HG02763 (cell line): Measurements from ENCODE around the gene SH3RF3.

ENCODE experiments used
- ATAC-seq: cut with Tn5 transposase; IDR thresholded peaks from one replicate; pipeline ENCODE4 v1.9.1; 2021; ENCODE audit warnings: mild to moderate bottlenecking, moderate library complexity; ENCODE audit not compliant: unreplicated experiment

Gene SH3RF3

GRCh38 chr2:109427661-109428091 lies 298.7 kb downstream of the SH3RF3 start:
- no peak for ATAC-seq

DNA sequence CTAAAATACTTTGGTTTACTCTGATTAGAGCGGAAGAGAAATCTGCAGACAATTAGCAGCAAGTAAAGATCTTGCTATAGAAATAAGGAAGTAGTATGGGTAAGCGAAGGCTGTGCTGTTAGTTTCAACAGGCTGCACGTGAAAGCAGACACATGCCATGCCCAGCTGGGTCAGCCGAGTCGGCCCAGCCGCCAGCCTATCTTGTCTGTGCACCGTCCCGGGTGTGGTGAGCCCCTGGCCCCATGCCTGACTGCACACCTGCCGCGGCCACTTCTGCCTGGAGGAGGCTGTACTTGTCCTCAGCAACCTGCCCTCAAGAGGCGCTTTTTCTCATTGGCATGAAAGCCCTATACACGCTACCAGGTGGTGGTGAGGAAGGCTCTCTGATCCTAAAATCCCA lies 299.3 kb downstream of the SH3RF3 start:
- no peak for ATAC-seq

- ATAC-seq, result no peak
These were observed 300.0 kb downstream of the SH3RF3 start for GRCh38 chr2:109428841-109429566.

- no peak for ATAC-seq
These were observed 300.7 kb downstream of the SH3RF3 start for GRCh38 chr2:109429567-109430328.

GRCh38 chr2:109430329-109430636 lies 301.3 kb downstream of the SH3RF3 start:
- no peak for ATAC-seq

GRCh38 chr2:109432421-109432820 lies 303.4 kb downstream of the SH3RF3 start:
- no peak for ATAC-seq

GRCh38 chr2:109433486-109433885 lies 304.5 kb downstream of the SH3RF3 start:
- ATAC-seq, result no peak

DNA sequence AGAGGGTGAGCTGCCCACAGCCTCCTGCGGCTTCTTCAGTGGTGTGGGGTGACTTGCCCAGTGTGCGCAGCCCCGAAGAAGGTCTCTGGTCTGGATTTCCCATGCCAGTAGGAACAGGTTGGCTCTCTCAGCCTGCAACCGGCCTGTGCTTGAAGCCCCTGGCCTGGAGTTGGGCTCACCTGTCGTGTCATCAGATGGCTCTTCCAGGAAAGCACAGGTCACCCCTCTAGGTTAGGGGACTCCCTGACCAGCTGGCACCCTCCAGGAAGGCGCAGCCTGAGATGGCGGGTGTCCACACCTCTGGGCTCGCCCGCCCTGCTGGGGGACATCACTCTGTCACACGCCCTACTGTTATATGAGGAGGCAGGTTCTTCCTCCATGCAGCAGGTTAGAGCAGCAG lies 304.9 kb downstream of the SH3RF3 start:
- ATAC-seq, result no peak

- ATAC-seq, result no peak
These were observed 305.3 kb downstream of the SH3RF3 start for GRCh38 chr2:109434351-109434750.

DNA sequence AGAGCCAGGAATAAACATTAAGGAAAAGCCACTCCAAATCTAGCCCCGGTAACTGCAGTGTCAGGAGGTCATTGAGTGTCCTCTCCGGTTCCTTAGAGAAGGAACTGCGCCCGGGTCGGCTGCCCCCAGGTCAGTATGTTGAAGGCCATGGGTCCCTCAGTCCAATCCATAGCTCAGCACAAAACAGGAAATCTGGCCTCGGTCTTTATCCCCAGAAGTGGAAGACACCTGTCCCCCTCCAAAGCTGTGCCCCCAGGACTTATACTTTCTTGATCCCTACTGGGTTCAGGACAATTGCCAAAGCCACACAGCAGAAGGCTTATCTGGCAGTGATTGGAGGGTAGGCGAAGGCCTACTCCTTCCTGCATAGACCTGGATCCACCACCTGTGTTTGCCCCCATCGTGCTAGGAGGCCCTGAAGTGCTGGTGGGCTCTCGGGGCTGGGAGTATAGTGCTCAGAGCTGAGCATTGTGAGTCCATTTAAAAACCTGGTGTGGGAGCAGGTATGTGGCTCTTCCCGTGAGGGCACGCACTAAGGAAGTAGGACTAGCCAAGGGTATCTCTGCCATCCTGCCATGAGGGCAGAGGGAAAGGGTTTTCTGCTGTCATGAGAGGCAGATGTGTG lies 306.2 kb downstream of the SH3RF3 start:
- no peak for ATAC-seq

GRCh38 chr2:109435901-109436598 lies 307.0 kb downstream of the SH3RF3 start:
- no peak for ATAC-seq

DNA sequence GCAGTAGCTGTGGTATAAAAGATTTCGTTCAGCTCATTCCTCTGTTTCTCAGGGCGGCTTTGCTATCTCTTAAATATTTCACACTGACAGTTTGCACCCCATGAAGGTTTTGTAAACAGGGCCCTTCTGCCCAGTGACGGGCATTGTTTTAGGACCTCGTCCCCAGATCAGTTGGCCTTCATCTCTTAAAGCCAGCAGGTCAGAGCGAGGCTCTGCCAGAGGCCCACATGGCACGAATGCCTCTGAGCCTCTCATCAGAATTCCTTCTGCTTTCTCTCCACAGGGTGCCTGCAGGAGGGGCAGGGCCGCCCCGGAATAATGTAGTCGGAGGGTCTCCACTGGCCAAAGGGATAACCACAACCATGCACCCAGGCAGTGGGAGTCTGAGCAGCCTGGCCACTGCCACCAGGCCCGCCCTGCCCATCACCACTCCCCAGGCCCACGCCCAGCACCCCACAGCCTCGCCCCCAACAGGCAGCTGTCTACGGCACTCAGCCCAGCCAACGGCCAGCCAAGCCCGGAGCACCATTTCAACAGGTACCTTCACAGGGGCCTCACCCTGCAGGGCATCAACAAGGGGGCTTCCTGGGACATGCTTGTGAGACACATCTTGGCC lies 307.7 kb downstream of the SH3RF3 start:
- no peak for ATAC-seq

DNA sequence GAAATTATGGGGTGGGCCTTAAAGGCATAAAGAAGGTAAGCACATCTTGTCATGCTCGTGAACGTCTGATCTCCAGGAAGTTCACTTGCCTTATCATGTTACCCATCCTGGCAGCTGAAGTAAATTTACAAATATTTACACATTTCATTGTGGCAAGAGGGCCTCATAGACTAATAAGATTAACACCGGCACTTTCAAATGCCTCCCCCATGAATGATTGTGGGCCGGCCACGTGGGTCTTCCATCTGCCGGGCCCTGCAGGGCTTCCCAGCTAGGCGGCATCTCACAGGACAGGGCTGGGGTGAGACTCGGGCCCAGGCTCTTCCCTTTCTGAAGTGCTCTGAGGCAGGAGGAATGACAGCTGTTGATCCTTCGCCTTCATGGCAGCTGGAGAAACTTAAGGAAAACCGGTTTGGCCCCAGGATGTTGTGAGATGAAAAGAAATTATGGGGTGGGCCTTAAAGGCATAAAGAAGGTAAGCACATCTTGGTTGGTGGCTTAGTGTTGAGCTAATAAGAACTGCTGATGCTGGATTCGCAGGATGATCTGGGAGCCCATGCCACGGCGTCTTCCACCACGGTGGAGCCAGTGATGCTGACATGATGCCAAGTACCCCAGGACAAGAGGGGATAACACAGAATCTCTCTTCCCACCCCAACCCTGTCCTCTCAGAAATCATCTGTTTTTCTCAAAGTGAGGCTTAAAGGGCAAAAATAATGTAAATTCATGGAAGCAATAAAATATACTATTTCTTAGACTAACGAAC lies 308.5 kb downstream of the SH3RF3 start:
- ATAC-seq, result no peak

DNA sequence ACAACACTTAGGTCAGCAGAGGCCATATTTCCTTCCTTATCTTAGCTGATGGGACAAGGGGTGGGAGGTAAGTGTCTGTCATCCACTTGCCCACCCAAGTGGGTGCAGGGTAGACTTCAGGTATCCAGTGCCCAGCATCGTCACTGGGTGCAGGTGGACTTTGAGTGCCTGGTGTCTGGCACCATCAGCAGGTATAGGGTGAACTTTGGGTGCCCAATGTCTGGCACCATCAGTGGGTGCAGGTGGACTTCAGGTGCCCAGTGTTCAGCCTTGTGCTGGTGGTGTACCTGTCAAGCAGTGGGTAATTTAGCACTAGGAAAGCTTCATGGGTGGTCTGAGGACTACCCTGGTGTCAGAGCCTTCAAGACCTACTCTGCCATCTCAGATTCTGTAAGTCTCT lies 309.1 kb downstream of the SH3RF3 start:
- ATAC-seq, result no peak

- no peak for ATAC-seq
These were observed 309.9 kb downstream of the SH3RF3 start for GRCh38 chr2:109438773-109439389.

DNA sequence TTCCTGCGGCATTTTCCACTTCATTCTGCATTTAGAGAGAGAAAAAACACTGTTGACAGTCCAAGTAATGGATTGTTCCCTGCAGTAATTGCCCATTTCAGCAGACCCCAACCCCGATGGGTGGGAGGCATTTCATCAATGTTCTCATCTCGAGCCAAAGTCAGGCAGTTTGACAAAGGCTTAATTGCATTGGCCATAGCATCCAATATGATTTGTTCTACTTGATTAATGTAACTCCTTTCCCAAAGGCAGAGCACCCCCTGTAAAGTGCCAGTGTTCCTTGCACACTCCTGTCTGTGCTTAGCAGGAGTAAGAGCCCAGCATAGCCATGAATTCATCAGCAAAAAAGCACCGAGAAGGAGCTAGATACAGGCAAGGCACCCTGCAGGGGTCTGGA lies 310.4 kb downstream of the SH3RF3 start:
- no peak for ATAC-seq

DNA sequence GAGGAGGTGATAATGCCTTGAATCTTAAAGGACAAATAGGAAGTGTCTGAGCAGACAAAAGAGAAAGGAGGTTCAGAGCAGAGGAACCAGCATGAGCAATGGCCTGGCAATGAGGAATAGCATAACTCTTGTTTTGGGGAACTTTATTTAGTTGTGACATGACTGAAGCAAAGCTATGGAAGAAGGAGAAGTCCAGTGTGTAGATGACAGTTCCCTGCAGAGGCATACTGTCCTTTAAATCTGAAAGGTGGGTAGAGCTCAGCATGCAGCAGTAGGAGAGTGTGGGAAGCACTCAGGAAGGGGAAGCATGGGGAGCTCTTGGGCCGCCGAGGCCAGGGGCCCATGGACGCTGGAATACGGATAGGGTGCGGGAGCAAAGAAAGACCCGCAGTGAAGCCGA lies 311.0 kb downstream of the SH3RF3 start:
- no peak for ATAC-seq

DNA sequence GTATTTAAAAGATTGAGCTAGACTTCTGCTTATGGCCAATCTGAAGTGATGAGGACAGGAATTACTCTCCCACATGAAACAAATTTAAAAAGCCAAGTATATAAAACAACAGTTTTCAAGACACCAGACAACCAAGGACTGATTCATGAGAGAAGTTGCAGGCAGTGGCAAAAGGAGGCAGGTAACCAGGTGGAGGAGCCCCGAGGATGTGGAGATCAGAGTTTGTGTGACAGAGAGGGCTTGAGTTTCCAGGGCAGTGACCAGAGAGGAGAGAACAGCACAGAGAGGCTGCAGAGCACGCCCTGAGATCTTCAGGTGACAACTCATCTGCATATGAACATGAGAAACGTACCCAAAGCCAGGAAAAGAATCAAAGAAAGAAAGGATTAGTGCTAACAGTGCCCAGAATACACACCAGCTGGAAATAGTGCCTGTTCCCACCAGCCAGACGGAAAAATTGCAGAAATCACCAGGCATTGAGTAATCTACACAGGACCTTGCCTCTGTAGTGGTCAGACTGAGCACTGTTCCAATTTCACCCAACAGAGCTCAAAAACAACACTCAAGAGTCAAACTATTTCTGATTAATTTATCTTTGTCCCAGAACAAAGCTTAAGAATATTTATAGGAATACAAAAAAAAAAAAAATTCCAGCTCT lies 311.6 kb downstream of the SH3RF3 start:
- ATAC-seq, result no peak

DNA sequence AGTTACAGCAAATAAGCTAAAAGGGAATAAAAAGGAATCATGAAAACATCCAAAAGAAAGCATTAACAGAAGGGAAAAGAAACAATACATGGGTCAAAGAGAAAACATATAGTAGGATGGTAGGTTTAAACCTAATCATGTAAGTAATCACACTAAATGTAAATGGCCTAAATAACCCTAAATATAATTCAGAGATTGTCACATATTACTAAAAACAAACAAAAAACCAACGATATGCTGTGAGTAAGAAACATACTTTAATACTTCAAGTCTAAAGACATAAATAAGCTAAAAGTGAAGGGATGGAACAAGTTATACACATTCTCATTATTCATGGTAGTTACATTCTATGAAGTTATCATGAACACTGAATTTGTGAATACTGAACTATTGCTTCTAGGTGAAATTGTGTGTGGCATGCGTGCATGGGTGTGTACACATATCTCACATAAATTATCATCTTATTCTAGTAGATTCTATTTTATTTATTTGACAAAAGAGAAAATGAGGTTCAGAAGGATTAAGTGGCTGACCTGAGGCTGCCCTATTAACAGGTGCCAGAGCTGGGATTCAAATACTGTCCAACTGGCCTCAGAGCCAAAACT lies 313.8 kb downstream of the SH3RF3 start:
- ATAC-seq, result no peak
